NCI-H2227 (cell line): Measurements from ENCODE around the gene APH1A.
A peak's percentile ranks its signal among the peaks of the same experiment; 100 is the strongest.
"Not testable (repeated sequence)": the region's sequence is repeated elsewhere in the genome, so short reads cannot be mapped to it uniquely, and the experiment has no call there.

Source experiments
- DNase-seq: peaks from one replicate; lab custom pipeline; 2025; ENCODE audit not compliant: unreplicated experiment; lab: John Stamatoyannopoulos, UW

APH1A gene

DNA sequence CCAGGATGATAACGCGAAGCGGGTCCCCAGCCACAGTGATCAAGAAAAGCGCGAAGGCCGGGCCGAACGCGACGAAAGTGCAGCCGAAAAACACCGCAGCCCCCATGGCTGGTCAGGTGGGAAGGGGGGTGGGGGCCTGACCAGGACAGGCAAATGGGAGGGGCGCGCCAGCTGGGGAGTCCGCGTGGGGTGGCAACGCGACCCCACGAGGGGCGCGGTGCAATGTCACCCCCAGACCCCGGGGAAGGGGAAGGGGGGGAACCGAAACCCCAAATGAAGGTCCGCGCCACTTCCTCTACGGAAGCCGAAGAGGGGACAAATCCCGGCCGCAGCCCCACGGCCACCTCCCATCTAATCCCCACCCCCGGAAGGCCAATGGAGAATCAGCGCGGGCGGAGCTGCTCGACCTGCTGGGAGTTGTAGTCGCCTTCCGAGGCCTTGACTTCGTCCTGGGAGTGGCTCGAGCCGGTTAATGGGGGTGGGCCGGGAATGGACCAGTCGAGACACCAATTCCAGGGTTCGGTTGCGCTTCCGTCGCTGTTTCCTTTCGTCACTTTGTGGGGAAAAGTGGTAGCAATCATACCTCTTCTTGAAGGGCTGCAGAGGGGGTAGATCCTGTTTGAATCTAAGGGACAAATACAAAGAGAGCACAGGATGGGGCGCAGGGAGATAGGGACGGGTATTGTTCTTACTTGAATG, at the start of gene APH1A:
Gene APH1A (minus strand): TSS at position 312 of the 699 bp plus-strand sequence. CDS start 206 bp downstream, at position 106.
- DNase-seq = peak; percentile 99

DNA sequence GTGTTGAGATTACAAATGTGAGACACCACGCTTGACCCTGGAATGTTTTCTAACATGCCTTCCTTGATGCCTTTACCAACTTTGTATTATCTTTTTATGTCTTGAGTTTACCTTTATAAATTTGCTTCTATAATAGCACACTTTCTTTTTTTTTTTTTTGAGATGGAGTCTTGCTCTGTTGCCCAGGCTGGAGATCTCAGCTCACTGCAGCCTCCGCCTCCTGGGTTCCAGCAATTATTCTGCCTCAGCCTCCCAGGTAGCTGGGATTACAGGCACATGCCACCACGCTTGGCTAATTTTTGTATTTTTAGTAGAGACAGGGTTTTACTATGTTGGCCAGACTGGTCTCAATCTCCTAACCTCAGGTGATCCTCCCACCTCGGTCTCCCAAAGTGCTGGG, 45.9 kb upstream of the APH1A start:
- DNase-seq = not testable (repeated sequence)

DNA sequence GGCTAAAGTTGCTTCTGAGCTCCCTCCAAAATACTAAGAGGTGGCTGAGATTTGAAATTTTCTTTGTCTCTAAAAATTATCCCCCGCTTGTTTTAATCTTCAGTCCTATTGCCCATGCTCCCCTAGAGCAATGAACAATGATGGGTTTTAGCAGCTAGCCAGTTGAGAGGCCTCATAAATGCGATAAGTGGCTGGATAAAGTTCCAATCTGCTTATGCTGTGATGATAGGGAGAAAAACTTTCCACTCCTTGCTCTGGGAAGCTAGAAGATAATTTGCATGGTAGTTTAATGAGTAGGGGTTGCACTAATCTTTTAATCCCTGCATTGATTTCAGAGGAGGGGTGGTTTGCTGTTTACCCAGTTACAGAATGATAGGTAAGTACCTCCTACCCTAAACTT, 42.9 kb upstream of the APH1A start:
- no peak for DNase-seq

DNA sequence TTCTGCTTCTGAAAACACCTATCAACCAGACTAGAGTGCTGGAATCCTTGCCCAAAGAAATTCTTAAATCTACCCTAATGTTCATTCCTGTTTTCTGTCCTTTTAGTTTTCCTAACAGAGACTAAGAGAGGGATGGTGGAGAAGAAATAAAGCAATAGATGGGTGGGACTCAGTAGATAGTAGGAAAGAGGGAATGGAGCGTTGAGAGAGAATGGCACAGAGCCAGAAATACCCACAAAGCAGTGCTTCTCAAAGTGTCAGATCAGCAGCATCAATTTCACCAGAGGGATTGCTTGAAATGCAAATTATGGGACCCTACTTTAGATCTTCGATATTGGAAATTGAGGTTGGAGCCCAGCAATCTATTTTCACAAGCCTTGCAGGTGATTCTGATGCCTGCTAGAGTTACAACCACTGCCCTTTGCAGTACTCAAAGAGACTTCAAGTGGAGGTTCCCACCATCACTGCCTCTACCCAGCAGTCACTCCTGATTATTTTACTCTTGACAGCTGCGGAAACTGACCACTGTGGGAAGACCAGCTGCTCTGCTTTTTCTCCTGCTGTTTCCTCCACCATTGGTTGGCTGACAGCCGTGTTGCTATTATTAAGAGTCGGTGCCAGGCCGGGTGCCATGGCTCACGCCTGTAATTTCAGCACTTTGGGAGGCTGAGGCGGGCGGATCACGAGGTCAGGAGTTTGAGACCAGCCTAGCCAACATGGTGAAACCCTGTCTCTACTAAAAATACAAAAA, 41.1 kb upstream of the APH1A start:
- DNase-seq = no peak

DNA sequence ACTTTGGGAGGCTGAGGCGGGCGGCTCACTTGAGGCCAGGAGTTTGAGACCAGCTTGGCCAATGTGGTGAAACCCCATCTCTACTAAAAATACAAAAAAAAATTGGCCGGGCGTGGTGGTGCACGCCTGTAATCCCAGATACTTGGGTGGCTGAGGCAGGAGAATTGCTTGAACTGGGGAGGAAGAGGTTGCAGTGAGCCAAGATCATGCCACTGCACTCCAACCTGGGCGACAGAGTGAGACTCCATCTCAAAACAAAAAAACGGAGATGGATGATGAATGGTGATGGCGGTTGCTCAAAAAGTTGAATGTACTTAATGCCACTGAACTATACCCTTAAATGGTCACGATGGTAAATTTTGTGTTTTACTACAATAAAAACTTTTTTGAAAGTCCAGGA, 39.8 kb upstream of the APH1A start:
- DNase-seq = not testable (repeated sequence)

DNA sequence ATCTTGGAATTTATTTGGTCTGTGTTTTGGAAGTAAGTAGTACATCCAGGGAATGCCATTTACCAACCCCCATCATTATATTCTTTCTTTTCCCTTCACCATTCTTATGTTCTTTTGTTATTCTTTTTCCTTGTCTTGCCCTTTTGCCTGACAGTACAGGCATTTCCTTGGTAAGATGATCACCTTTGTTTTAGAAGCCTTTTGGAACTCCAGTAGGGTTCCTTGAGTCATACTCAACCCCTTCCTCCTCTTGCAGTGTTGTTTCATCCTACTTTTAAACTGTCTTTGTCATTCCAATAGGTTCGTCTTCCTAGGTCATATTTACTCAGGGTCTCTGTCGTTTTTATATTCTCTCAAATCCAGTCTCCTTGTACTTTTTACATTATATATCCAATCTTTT, 34.1 kb upstream of the APH1A start:
- DNase-seq = no peak

DNA sequence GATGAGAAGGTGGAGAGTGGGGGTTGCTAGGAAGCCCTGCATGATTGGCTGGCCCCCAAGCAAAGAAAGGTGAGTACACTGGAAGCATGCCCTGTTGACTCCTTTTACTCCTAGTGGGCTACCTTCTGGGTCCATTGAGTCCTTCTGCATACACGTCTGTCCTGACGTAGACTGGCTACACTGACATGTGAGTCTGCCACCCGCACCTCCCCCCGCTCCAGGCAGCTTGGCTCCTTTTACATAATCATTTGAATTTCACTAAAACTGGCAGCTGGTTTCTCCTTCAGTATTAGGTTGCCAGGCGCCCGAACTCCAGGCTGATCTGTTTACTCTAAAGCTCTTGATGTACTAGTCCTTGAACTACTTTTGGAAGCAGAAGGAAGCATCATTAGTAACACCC, 33.5 kb upstream of the APH1A start:
- no peak for DNase-seq

DNA sequence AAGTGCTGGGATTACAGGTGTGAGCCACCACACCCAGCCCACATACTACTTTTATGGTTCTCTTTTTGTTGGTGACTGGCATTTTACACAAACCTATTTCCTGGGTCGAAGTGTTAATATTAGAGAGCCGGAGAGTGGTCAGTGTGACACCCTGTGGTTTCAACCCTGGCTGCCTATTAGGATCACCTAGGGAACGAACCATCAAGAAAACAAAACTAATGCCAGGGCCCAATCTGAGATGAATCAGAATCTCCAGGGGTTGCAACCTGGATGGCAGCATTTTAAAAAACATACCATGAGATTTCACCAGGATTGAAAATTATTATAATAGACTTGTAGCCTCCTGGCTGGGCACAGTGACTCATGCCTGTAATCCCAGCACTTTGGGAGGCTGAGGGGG, 30.9 kb upstream of the APH1A start:
- DNase-seq = no peak

DNA sequence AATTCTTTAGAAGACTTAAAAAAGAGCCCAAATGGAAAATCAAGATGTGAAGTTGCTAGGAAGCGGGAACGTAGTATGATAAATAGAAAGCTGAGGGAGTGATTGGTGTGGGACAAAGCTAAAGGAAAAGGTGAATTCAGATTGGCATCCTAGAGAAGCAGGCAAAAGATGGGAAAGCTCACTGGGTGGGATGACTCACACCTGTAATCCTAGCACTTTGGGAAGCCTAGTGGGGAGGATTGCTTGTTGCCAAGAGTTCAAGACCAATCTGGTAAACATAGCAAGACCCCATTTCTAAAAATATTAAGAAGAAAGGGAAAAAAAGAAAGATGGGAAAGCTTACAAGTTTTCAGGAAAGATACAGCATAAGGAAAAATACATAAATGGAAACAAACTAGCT, 26.7 kb upstream of the APH1A start:
- no peak for DNase-seq

DNA sequence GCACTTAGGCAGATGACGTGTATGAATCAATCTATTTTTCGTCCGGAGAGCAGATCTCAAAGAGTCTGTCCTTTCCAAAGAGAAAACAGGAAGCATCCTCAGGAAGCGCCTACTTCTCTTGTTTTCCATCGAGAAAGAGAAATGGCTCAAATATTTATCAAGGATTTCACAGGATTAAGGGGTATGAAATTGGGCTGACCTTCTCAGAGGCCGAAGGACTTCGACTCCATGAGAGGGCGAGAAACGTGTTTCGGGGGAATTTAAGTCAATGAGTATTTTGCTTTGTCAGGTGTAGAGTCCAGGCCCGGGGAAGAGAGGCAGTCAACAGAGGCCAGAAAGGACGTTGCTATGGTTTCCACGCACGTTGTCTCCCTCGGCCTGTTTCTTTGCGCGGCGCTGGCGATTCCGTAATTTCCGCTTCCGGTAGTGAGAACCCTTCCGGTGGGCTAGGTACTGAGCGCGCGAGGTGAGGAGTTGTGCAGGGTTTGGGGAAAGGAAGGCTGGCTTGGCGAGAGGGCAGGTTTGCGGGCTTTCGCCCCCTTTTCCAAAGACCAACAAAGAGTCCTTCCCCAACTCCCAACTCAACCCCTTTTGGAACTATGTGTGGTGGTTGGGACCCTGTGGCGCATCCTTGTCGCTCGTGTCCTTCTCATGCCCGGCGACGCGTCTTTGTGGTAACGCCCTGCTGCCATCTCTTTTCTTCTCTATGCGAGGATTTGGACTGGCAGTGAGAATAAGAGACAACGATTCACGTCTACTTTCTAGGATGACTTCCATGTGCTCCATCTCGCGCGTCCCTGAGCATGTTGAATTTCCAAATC, 24.8 kb upstream of the APH1A start, which contains the start of gene MRPS21:
Gene MRPS21 (plus strand): TSS at position 429 of the 821 bp plus-strand sequence. CDS start 506 bp downstream, outside the sequence.
- DNase-seq = peak; percentile 97

DNA sequence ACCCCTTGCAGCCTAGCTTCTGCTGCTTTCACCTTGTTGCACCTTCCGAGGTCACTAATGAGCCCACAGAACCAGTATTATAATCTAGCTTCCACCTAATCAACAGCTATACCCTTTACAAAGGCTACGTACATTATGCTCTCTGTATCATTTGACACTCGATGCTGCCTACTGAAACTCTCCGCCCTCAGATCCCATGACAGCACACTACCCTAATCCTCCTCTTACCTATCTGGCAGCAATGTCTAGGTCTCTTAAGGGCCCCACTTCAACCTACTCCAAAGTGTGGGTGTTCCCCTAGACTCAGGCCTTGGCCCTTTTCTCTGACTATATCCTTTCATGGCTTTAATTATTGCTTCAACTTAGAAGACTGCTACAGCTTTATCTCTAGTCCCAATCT, 20.0 kb upstream of the APH1A start:
- no peak for DNase-seq

DNA sequence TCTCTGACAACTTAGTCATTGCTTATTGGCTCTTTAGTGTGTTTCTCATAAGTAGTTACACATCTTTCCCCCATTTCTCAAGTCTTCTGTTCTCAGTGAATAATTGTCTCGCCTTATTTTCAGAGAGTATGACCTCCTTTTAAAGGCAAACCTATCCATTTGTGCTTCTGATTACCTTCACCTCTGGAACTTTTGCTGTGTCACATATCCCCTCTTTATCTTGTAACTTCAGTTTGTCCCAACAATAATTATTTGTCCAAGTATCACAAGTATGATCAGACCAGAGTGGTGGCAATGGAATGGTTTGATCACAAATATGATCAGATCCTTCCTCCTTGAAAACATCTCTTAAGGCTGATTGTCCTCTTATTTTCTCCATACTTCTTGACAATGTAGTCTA, 19.6 kb upstream of the APH1A start:
- no peak for DNase-seq

DNA sequence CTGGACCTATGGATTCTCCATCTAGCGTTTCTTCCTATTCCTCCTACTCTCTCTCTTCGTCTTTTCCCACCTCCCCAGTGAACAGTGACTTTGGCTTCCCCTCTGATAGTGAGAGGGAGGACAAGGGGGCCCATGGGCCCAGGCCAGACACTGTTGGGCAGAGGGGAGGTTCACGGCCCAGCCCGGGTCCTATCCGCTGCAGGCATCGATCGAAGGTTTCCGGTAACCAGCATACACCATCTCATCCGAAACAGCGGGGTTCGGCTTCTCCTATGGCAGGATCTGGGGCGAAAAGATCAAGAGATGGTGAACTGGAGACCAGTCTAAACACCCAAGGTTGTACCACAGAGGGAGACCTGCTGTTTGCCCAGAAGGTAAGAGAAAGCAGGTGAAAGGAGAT, 14.4 kb upstream of the APH1A start:
- no peak for DNase-seq

DNA sequence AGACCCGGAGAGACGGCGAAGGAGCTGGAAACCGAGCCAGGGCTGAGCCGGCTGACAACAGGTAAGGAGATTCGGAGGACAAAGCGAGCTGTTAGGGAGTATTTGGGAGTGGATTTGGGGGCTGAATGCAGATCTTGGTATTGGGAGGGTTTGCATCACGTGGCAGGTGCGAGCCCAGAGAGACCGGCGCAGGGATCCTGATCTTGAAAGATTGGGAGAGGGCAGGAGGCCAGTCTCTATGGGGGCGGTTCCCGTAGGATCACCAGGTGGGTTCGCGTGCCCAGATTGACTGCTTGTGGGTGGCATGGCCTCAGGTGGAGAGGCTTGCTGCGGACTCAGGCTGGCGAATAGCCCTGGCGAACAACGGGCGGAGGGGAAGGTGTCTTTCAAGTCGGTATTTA, 13.7 kb upstream of the APH1A start:
- no peak for DNase-seq

DNA sequence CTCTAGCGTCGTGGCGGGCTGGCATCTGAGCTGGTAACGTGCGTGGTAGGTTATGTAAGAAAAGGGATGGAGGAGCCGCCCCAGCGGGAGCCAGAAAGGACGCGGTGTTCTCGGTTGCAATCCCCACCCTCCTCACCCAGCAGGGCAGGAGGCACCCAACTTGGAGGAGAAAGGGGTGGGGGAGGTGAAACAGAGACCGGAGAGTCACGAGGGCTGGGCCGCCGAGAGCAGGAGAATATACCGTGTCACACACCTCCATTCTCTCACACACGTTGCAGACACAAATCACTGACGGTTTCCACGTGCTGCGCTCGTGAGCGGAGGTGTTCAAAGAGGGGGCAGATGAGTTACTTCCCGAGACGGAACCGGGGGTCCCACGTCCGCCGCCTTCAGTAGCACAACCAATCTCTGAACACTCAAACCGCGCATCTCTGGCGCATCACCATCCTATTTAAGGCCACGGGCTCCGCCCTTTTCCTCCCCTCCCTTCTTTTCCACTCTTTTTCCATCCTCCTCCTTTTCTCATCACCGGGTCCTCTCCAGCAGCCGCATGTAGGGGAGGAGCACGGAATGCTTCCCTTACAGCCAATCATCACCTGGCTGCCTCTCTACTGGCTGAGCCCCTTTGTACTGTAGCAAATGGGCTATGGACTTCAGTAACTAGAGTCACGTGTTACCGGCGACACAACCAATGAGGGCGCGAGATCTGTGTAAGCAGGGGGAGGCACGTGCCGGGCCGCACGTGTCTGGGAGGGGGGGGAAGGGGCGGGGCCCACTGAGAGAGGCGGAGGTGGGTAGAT, 13.1 kb upstream of the APH1A start, which contains the start of gene CIART:
Gene CIART (plus strand): TSS at position 797 of the 800 bp plus-strand sequence. CDS start 714 bp downstream, outside the sequence.
- DNase-seq = peak; percentile 98

DNA sequence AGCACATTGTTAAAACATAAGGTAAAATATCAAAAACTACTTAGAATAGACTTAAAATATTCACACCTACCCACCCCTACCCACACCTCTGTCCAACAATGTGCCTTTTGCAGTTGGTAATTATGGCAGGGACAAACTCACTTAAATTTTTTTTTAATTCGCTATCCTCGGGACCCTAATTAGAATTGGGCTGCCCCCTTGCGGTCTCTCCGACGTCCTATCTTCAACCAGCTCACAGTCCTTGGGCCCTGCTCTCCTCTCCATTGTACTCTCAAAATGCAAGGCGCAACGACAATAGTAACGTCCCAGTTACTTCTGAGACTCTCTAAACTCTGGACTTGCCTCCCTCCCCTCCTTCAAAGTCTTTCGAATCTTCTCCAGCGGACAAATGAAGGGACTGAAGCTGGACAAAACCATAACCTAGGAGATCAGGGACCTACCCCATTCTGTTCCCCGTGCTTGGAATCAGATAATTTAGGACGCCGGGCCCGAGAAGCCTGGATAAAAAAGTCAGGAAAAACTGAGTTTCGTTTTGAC, 12.5 kb upstream of the APH1A start:
- DNase-seq = peak; percentile 62

DNA sequence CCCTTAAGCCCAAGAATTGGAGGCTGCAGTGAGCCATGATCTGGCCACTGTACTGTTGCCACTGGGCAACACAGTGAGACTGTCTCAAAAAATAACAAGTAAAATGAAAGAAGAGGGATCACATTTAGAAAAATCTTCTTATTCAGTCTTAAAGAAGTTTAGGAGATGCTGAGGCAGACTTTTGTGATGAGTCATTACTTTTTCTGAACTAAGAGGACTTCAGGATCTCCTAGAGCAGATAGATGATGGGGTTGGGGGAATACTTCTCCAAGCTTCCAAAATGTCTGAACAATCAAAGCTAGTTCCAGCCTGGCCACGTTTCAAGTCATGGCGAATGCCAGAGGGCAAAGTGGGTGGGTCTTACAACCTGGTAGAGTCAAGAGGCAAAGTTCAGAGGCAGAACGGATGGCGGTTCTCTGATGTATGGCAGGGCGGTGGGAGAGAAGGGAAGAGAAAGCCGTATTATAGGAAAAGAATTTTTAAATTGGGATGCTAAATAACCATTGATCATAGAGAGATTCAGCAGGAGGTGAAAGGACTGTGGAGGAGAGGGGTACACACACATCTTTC, 11.4 kb upstream of the APH1A start:
- no peak for DNase-seq

DNA sequence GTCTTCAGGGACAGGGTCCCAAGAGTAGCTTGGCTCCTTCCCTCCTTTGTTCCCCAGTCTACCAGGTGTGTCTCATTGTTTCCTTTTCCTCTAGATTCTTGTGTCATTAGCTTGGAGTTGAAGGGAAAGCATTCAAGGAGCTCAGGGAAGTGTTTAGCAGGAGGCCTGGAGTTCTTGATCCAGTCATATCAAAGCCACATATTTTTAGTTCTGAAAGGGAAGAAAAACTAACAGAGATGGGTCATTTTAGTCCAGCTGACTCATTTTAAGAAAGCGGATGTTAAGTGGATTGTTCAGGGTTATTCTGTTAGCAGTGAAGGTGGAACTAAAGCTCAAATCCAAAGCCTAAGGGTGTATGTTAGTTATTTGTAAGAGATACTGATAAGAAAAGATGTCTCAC, 4.5 kb upstream of the APH1A start:
- no peak for DNase-seq

DNA sequence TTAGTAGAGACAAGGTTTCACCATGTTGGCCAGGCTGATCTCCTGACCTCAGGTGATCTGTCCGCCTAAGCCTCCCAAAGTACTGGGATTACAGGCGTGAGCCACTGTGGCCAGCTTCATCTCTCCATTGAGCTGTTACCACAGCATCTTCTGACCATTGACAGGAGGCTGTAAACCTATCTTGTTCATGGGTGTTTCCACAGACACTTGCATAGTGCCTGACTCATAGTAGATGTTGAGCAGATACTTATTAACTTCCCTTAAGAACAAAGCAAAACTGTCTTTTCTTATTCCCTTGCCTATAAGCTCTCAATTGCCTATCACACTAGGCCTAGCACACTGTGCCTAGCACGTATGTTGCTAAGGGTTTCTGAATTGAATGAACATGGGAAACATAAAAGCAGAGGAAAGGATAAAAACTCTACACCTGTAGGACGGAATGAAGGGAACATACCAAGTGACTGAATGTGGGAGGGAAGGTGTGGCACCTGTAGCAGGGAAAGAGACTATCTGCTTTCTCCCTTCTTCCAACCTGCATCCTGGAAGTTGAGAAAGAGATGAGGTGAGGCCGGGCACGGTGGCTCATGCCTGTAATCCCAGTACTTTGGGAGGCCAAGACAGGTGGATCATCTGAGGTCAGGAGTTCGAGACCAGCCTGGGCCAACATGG, 2.6 kb upstream of the APH1A start:
- DNase-seq = no peak

DNA sequence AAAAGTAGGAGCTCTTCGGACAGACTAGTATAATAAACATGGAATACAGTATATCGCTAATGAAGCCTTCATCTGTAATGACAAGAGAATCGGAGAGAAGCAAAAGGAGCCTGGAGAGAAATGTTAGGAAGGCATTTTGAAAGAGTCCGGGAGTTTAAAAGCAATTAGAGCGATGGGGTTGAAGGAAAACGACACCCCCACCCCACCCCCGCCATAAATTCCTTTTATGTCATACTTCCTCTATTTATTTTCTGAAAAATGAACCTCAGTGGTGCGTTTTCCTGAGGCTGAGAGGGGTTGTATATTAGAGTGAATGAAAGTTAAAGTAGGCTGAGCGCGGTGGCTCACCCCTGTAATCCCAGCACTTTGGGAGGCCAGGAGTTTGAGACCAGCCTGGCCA, 635 bp upstream of the APH1A start:
- DNase-seq = no peak
